GM18858 (cell line): ENCODE measurements around the gene SETBP1.

ENCODE experiments used
- ATAC-seq: cut with Tn5 transposase; IDR thresholded peaks from one replicate; pipeline ENCODE4 v1.9.1; 2021; ENCODE audit not compliant: unreplicated experiment

The SETBP1 gene

DNA sequence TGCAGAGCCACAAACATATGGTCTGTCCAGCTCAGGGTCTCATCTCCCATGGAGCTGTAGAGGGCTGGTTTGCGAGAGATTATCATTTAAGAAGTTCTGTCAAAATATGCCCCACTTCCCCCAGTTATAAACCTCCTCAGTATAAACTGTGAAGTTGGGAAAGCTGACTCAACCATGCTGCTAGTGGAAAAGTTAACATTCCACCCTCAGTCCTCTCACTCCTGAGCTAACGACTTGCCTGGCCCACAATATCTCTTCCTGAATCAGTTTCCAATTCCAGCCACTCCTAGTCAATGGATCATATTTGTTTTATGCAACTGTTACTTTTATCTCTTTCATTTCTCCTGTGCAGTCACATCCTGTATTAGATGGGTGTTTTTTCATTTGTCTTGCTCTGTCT, 326.2 kb downstream of the SETBP1 start:
- ATAC-seq, result no peak

DNA sequence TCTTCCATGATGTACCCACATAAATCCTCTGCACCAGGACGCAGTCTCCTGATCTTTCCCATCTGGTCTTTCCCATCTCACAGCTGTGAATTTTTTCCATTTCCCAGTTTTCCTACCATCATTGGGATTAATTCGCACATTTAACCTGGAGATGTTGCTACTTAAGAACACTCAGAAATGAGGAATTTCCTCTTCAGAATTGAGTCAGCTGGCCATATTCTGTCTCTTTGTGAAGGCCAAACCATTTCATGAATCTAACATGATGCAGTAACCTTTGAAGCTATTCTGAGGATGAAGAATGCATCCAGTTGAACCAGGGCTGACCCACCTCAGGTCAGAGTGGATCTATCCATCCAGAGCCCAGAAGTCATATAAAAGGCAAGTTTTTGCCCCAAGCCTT, 326.8 kb downstream of the SETBP1 start:
- no peak for ATAC-seq

DNA sequence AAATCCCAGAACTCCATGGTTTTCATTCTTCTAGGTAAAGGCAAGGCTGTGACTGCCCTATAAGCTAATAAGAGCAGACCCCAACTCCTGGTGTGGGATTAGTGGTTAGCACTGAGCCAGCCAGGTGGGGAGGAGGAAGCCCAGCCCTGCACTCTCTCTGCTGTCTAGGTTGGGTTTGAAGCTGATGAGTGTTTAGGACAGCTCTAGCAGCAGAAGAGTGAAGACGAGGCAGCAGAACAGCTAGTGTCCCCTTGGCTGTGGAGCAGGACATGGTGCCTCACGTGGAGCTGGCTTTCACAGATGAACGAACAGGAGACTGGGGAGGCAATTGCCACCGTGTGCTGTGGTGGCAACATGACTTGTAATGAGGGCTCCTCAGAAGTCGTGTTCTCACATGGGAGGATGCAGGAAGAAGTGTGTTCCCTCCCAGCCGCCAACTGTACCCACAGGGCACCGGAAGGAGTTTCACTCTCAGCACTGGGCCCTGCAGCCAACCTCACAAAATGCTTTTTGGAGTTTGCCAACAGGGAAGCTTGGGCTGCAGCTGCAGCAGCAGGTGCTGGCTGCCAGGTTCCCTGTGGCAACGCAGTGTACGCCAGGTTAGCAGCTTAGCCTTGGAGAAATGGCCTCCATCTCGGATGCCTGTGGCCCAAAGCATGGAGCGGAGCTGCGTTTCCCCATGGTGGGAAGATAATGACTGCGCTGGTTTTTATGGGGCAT, 328.2 kb downstream of the SETBP1 start:
- ATAC-seq, result no peak

DNA sequence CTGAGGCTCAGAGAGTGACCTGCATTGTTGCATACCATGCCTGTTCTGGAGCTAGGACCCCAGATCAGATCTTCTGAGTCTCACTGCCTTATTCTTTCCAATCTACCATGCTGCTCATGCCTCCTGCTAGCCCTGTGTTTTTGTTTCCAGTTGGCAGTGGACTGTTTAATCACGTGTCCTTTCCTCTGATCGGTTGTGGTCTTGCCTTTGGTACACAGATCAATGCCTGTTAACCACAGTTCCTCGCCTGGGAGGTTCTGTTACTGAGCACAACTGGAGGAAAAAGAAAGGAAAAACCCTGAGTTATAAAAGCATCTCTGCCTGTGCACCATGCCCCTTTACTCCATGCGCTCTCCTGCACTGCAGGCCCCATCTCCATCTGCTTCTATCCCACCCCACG, 329.1 kb downstream of the SETBP1 start:
- no peak for ATAC-seq

DNA sequence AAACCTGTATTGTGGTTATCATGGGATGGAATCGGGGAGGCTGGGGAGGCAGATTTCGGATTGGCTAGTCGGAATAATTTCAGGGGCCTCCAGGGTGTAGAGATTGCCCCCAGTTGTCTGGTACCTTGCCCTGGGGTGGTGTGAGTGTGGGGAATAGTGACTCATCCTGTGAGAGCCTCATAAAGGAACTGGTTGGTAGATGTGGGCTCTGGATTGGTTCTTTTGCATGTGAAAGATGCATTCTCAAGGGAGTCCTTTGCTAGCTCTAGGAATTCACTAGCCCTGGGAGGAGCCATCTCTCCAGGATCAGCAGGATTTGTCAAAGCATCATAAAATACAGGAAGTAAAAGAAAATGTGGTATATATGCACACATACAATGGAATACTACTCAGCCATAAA, 331.6 kb downstream of the SETBP1 start:
- ATAC-seq, result no peak

DNA sequence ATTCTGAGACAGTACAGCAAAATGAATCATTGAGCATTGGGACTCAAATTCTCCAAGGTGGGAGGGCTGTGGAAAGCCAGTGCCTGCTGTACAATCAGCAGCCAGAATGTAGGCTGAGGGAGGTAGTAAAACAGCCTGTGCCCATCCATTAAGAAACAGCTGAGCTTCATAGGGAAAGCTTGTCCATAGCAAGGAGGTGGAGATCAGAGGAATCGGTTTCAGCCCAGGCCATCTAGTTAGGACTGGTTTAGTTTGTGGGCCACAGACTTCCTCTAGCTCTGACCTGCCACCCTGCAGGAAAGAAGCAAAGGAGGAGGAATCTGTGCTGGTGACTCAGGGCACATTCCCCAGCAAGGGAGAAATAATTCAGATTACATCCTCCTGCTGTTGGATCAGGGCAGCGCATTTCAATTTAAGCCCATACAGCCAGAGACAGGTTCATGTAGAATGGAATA, 333.4 kb downstream of the SETBP1 start:
- no peak for ATAC-seq

DNA sequence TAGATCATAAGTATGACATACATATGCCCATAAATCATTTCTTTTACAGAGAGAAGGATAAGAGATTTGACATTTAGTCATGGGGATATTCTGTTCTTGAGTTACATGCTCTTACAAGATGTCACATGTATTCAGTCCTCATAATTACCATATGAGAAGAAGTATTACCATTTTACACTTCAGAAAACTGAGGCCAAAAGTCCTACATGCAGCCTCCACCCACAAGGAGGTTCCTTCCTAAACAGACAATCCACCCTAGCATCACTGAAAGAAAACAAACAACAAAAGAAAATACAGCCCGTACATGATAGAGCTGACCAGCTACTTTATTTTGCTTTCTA, 335.1 kb downstream of the SETBP1 start:
- no peak for ATAC-seq

DNA sequence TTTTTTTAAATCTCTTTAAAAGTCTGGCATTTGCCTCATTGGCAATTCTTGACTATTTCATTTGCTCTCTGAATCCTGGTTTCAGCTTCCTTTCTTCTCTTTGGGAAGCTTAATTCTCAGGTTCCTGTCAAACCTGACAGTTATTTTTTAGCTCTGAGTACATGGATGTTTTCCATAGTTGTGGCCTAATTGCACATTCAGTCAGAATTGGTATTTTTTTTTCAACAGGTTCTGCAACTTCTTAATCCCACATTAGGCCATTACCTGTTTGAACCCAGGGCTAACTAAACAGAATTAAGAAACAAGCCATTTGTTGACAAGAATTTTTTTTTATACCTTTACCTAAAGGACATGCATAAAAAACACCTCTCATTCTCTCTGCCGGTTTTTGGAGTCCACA, 338.8 kb downstream of the SETBP1 start:
- ATAC-seq, result no peak

DNA sequence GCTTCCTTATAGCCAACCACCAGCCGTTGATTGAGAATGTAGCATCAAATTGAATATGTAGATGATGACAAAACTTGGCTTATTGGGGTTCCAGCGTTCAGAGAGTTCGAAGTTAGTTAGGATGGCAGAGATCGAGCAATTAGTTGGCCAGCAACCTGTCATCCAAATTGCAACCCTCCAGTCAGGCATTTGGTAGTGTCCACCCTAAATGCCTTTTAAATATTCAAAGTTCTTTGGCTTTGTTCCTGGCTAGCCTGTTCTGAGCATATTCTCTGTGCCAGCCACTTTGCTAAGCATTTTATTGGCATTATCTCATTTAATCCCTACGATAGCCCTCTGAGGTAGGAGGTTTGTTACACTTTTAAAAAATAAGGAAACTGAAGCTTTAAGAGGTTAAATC, 342.8 kb downstream of the SETBP1 start:
- ATAC-seq, result no peak

DNA sequence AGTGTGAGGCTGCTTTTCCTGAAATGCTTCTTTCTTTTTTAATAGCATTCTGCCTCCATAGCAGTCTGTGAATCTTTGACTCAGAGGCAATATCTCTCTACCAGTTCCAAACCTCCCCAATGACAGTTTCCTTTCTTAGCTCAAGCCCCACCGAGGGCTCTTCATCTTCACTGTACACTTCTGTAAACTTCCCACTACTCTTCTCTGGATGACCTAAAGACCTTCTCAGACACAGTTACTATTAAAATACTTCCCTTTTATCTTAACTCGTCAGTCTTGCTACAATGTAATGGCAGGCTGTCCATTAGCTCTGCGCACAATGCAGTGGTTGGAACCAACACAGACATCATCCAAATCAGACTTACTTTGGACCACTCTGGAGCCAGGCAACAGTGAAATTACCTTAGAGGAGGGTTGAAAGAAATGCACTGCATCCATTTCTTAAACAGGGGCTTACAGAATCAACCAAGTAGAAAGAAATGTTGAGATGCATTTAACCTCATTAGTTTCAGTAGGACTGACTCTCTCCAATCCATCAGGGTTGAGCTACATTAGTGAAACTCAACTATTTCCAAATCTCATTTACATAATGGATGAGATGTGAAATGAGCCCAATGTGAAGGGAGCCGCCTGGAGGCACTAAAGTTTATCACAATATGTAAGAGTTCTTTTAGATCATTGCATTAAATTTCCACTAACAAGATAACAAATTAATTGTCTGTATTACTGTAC, 343.8 kb downstream of the SETBP1 start:
- no peak for ATAC-seq

DNA sequence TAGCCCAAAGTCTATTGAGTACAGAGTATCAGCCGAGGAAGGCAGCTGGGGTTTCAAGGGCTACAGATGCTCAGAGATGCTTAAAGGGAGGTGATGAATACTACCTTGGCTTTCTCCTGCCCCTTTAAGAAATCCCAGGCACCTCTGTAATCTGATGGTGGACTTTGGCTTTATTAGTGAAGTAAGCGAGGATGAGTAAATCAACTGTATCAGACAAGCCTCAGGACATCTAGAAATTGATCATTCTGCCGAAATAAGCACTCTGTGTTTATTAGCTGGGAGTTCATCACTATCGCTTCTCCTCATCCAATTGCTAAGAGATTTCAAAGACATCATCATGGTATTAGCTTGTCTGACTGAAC, 344.4 kb downstream of the SETBP1 start:
- no peak for ATAC-seq

DNA sequence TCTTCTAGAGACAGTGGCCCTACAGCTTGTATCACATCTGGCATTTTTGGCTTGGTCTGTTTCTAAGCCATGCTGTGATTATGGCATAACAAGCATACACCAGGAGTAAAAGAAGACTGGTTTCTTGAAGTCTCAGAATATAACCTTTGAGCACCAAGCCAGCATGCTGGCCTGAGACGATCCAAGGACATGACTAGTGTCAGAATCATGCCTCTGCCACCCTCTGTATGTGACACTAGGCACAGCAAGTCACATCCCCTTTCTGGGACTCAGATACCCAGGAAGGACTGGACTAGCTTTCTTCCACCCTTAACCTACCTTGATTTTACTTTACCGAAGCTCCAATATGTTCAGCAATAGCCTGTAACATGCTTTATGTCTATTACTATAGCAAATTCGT, 345.5 kb downstream of the SETBP1 start:
- no peak for ATAC-seq

DNA sequence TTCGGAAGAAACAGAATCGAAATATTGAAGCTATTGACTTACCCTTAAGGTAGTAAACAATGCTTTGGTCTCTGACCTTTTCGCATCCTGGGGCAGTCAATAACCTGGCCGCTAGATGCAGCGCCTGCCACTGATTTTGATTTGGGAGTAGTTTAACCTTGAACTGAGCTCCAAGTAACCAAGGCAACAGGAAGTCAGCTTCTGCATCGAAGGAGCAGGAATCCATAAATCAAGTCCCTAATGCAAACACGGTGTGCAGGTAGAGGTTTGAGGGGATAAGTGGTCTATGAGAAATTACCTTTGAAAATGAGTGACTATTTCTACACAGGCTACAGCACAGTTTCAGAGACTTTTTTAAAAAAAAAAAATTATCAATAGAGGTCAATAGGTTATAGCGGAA, 353.5 kb downstream of the SETBP1 start:
- ATAC-seq, result no peak

DNA sequence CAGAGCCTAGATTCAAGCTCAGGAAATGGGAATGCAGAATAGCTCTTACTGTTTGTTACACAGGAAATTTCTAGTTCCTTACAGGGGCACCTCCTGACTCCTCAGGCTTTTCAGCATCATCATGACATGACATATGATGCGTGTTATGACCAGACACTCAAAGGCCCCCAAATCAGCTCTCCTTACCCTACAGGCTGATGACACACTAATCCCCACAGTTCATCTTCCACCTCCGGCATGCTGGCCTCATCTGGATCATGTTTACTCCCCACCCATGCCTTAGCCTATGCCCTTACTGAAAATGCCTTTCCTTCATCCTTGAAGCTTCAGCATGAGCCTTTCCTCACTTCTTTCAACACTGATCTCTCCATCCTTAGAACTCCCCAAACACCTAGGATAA, 356.9 kb downstream of the SETBP1 start:
- ATAC-seq, result no peak

DNA sequence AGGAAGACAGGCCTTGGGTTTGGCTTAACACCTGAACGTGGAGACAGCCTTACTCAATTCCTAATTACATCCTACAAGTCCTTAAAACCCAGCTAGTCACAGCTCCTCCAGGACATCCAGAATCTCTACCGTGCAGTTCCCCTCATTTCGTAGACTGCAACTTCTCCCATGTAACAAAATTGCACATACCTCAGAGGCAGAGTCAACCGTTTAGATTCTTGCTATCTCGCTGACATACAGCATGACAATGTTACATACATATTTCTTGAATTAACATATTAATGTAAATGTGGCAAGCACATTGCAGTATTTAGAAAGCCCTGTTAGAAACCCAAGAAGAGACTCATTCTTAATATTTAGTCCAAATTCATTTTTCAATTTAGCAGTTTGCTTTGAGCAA, 358.7 kb downstream of the SETBP1 start:
- no peak for ATAC-seq

DNA sequence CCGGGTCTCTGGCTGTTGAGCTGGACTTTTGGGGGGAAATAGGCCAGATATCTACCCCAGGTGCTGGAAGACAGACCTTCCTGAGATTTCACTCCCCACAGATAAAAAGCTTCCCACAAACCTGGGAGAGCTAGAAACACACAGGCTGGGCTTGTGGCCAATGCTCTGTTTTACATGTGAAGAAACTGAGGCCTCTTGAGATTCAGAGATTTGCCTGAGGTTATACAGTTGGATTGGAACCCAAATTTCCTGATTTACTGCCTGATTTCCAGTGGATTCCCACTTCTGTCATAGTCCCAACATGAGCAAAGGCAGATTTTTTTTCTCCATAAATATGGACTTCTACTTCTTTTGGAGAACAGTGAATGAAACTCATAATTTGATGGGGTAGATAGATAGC, 360.2 kb downstream of the SETBP1 start:
- no peak for ATAC-seq

DNA sequence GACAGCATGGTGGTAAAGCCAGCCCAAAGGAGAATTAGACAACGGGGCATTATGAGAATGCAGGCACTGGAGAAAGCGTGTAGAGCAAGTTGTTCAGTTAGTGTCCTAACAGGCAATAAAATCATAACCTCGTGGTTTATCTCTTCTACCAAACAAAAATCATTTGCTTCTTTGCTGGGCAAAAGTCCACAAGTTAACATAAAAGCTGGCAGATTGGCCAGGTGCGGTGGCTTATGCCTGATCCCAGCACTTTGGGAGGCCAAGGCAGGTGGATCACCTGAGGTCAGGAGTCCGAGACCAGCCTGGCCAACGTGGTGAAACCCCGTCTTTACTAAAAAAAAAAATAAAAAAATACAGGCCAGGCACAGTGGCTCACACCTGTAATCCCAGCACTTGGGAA, 364.1 kb downstream of the SETBP1 start:
- ATAC-seq, result no peak

DNA sequence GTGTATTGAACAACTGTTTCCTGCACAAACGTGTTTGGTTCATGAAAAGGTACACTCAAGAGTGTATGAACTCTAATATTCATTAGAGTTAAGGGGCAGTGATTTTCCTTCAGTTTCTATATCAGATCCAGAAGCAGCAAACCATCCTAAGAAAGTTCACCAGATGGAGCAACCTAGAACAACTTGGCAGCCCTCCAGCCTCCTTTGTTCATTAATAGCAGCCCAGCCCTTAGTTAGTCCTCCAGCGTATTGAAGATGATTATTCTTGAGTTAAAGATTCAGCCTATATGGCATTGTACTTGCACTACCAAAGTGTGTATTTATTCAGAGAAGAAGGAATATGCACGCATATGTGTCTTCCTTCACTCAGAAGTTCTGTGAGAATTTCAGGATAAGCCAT, 365.5 kb downstream of the SETBP1 start:
- no peak for ATAC-seq

DNA sequence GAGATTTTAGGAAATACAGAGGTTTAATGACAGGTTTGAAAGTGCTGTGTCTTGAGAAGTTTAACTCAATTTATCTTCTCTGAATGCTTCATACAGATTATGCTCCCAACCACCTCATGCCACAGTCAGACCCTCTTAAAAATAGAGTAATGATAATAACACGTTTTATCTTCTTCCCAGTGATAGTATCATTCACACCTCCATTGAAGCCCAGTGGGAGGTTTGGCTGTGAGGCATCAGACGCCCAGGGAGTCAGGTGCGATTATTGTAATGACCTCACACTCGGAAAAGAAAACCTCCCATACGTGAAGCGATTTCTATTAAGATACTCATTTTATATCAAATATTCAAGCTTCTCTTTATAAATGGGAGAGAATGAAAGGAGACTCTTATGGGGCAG, 366.3 kb downstream of the SETBP1 start:
- no peak for ATAC-seq

DNA sequence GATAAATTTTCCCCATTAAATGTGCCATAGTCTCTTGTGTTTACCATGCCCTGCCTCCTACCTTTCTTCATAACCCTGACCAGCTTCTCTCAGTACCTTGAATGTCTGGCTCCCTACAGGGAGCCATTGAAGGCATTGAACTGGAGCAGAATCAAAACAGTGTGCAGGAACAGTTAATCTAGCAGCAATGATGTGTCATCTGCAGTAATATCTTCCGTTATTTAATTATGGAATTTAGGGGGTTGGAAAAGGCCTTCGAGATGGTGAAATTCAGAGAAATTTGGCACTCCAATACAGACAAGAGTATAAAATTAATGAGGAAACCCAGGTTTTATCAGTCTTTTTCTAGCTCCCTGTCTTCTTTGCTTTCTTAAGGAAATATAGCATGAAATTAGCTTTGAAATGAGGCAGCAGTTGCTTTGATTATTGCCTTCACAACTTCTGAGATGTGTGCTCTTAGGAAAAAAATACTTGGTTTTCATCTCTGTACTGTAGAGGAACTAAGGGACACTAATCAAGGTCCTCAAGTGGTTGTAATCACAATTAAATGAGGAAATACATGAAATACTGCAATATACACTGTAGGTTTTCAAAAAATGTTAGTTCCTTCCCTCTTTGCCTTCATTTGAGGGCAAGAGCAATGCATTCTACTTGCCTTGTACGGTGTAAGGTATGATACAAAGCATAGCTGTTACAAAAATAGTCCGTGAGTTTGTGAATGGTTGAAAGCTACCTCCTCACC, 369.1 kb downstream of the SETBP1 start:
- no peak for ATAC-seq

DNA sequence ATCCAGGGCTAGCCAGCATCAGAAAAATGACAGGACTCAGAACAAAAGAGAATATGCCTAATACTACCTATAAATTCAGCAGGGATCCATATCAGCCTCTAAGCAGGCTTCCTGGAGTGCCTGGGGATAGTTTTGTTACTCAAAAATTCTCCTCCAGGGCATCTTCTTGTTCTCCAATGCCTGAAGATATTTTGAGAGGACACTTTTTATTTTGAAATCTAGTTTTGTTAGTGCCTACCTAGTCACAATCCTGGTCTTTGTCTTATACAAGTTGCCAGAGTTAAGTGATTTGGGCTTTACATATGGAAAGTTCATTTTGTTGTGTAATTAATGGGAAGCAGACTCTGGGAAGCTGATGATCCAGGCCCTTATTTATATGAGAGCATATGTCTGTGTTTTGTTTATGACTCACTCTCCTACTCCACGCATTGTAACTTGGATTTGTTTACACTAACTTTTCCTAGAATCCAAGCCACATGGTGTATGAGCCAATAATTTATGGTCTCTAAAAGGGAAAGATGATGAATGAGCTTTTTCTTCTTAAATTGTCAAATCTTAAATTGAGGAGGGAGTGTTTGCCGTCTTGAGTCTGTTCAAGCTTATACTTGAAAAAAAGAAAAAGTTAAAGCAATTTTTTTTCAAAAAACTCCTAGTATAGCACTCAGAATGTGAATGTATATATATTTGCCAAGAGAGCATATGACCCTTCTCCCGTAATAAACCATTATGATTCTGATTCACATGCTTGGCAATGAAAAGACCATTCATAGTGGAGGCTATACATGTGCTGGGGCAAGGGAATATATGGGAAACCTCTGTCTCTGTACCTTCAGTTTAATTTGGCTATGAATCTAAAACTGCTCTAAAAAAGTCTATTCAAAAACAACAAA, 370.3 kb downstream of the SETBP1 start:
- no peak for ATAC-seq
